DMS53 (cell line): Measurements from ENCODE around the gene DSE.

ENCODE experiments used
- DNase-seq: peaks from one replicate; lab custom pipeline; 2025; lab: John Stamatoyannopoulos, UW

DSE gene

DNA sequence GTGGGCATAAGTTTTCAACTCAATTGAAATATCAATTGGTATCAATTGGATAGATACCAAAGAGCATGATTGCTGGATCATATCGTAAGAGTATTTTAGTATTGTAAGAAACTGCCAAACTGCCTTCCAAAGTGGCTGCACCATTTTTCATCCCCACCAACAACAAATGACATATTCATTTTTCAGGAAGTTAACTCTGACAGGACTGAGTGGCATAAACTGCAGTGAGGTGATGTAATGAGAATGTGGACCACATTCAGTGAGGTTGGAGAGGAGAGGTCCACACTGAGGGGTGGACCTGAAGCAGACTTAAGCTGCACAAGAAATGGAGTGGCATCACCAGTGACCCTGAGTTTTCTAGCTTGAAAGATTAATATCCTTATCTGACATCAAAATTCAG, 78.8 kb downstream of the DSE start:
- DNase-seq, result no peak

GRCh38 chr6:116450185-116450710, 79.5 kb downstream of the DSE start:
- peak; percentile 19 for DNase-seq

GRCh38 chr6:116450769-116451740, 80.3 kb downstream of the DSE start:
- peak; percentile 86 for DNase-seq

DNA sequence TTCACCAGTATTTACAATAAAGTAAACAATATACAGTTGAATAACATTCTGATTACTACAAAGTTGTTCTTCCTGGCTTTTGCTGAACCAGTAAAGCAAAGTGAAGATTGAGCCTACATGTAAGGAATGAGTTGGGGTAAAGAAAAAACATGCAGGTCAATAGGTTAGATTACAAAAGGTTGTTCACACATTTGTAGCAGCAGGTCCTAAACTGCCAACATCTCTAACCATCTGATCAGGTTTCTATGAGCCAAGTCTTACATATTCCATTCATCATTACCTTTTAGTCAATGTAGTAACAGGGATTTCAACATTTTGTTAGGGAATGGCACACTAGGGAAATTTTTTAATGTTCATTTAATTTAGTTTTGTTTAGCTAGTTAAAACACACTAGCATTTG, 81.2 kb downstream of the DSE start:
- no peak for DNase-seq

DNA sequence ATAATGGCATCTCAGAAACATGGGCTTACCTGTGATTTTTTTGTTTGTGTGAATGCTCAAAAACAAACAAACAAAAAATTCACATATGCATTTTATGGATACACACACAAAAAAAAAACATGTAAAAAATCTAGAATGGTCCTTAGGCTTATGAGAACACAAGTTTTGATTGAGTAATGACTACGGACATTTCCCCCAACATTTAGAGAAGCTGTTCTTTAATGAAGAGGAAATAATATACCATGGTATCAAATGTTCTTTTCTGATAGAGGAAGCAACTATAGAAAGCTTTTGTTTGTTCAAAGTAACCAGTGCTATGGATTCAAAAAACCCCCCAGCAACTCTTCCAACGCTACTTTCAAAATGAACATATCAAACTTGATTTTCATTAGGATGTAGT, 81.8 kb downstream of the DSE start:
- DNase-seq, result no peak

DNA sequence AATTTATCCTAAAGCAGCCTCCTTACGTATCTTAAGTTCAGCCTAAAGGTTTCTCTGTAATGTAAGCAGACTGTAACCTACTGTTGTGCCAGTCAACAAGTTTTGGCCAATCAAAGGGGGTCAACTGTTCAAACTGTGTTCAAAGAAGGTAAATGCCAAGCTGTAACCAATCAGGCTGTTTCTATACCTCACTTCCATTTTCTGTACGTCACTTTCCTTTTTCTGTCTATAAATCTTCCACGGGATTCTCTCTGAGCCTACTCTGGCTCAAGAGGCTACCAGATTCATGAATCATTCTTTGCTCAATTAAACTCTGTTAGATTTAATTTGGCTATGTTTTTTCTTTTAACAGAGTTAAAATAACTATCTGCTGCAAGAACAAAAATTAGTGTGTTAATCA, 85.4 kb downstream of the DSE start:
- DNase-seq, result no peak

DNA sequence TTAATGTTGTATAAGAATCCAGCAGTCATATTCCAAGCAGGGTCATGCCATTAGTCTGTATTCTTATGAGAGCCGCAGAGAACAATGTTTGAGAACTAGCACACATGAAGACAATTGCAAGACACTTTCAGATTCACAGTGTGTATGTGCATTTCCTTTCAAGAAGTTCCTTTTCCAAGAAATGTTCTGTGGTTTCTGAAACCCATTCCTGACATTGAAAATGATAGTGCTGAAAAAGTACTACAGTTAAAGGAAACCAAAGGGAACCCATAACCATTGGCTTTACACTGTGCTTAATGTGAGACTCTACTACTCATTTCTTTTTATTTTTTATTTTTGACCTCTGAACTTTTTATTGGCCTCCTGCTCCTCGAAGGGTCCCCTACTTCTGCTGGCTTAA, 86.2 kb downstream of the DSE start:
- DNase-seq, result no peak

- DNase-seq, result no peak
Observed at GRCh38 chr6:116458264-116458663, 87.5 kb downstream of the DSE start.

- DNase-seq, result no peak
Observed at GRCh38 chr6:116459927-116460326, 89.2 kb downstream of the DSE start.

DNA sequence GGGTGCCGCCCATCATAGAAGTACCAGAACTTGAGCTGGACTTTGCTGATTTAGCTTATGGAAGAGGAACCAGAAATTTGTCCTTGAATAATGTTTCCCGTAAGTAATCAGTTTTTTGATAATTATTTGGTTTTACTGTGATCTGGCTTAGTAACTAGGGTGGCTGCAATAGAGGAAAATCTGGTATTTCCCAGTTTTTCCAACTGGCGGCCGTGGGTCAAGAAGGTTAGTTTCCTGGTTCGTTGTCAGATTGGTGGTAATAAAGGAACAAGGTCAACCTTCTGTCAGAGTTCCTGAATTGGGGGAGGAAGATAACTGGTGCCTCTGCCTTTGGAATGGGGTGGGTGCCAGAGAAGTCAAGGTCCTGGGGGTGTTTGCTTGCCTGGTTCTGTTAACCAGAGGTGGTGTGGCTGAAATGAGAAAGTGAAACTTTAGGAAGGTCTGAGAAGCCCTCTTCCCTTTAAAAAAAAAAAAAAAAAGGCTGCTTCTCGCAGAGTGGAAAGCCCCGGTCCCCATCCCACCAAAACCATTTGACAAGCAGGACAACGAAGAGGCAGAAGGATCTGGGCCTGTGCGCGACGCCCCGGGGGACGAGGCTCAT, 90.7 kb downstream of the DSE start, which contains the start of gene CALHM6:
Gene CALHM6, plus strand, starts transcription at position 45 of the 601 bp plus-strand sequence. Its CDS starts 555 bp downstream, at position 600.
- DNase-seq, result no peak

DNA sequence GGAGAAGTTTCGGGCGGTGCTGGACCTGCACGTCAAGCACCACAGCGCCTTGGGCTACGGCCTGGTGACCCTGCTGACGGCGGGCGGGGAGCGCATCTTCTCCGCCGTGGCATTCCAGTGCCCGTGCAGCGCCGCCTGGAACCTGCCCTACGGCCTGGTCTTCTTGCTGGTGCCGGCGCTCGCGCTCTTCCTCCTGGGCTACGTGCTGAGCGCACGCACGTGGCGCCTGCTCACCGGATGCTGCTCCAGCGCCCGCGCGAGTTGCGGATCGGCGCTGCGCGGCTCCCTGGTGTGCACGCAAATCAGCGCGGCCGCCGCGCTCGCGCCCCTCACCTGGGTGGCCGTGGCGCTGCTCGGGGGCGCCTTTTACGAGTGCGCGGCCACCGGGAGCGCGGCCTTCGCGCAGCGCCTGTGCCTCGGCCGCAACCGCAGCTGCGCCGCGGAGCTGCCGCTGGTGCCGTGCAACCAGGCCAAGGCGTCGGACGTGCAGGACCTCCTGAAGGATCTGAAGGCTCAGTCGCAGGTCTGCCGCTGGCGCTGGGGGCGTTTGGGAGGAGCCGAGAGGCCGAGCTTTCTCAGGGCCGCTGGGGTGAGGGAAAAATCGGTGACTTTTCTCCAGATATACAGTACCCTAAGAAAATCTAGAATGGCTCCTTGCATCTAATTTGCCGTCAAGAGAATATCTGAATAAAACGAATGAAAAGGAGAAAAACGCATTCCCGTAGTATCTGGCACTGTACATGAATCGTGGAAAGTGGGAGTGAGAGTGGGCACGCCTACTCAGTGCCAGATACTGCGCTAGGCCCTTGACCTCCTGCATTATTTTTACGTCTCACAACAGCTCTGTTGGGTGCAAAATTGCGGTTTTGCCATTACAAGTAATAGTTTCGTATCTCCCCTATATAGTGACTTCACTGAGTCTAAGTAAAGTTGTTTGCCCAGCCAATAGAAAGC, 91.5 kb downstream of the DSE start:
- DNase-seq, result peak; percentile 70

GRCh38 chr6:116463301-116463700, 92.6 kb downstream of the DSE start:
- DNase-seq, result no peak

DNA sequence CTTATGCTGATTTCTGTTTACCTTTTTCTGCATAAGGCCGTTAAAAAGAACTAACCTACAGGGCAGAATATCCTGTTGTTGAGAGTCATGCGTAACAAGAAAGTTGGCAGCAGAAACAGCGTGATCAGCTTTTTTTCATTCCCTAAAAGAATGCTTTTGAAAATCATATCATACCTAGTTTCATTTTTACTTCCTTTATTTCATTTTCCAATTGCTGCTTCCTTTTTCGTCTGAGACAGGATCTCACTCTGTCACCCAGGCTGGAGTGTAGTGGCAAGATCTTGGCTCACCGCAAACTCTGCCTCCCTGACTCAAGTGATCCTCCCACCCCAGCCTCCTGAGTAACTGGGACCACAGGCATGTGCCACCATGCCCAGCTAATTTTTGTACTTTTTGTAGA, 94.5 kb downstream of the DSE start:
- DNase-seq, result no peak

- no peak for DNase-seq
Observed at GRCh38 chr6:116467096-116467495, 96.3 kb downstream of the DSE start.

DNA sequence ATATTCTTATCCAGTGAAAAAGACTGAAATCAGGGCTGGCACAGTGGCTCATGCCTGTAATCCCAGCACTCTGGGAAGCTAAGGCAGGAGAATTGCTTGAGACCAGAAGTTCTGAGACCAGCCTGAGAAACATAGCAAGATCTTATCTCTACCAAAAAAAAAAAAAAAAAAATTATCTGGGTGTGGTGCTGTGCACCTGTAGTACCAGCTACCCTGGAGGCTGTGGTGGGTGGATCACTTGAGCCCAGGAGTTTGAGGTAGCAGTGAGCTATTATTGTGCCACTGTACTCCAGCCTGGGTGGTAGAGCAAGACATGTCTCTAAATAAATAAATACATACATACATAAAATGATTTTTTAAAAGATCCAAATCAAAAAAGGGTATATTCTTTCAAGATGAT, 96.8 kb downstream of the DSE start:
- DNase-seq, result no peak

DNA sequence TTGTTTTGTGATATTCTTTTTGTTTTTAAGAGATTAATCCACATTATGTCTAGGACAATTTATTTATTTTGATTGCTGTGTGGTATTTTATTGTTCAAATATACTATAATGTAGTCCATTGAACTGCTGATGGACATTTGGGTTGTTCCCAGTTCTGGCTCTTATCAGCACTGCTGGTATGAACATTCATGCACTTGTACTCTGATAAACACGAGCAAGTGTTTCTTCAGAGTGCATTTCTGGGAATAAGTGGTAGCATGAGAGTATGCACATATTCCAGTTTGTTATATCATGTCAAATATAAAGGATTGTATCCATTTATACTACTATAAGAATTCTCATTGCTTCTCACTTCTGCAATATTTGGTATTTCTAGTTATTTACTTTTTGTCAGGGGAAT, 97.5 kb downstream of the DSE start:
- DNase-seq, result no peak

DNA sequence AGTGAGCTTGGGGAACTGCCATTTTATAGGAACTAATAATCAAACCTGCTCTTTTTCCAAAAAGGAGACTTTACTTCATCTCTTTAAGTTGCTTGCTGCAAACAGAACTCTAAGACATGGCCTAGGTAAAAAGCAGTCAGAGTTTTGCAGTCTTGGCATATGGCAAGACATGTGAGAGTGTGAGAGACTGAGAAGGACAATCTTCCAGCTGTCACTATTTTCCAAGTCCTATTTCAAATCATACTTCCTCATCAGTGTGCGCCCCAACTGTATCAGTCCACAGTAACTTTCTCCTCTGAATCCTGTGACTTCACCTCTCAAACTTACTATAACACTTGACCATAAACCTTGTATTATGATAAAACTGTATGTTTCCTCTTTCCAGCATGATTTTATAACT, 100.8 kb downstream of the DSE start:
- DNase-seq, result no peak

DNA sequence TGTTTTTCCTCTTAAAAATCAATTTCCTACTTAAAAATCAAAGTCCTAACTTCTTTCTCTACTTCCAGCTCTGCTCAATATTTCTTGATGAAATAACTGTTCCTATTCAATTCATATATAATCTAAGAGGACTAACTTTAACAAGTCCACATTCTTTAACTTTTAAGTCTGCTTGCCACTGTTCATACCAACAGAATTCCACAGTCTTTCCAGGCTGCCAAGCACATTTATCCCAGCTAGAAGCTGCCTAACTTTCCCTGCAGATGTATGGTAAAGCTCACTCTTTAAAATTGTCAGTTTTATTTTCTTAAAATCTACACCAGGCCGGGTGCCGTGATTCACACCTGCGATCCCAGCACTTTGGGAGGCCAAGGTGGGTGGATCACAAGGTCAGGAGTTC, 102.0 kb downstream of the DSE start:
- DNase-seq, result no peak

GRCh38 chr6:116475141-116475540, 104.4 kb downstream of the DSE start:
- no peak for DNase-seq

DNA sequence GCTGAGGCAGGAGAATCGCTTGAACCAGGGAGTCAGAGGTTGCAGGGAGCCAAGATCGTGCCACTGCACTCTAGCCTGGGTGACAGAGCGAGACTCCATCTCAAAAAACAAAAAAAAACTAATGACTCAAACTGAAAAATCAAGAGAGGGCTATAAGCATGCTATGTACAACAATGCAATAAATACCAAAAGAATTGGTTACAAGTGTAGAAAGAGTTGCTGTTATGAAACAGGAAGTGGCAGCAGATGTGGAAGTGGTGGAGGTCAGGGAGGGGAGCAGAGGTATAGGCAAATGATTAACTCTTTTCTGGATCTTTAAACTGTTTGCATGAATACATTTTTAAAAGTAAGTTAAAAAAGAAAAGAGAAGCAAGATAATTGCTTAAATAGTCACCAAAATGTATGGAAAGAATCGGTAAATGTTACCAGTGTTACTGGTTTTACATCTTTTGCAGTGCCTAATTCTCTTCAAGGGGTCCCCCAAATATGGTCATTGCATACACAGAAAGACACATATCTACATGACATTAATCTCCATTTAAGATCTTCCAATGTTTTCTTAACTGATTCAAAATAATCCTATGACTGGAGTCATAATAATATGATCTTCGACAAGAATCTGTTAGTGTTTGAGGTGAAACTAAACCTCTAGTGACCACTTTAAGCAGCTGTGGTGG, 105.4 kb downstream of the DSE start:
- DNase-seq, result peak; percentile 1

- no peak for DNase-seq
Observed at GRCh38 chr6:116482780-116483179, 112.0 kb downstream of the DSE start.
